ENCODE data around the gene CYP4X1. TPM values are rescaled to one million over a fixed set of nuclear protein-coding genes. Genes with fewer than 3 reads are reported as not detected.
"Not testable (repeated sequence)": the region's sequence is repeated elsewhere in the genome, so short reads cannot be mapped to it uniquely, and the experiment has no call there.

Gene CYP4X1
- polyA plus RNA-seq, 5 donors, result 4.7 to 6.2 (median 5.1) TPM

- not testable (repeated sequence) for DNase-seq
These were observed 45.6 kb downstream of the CYP4X1 start for GRCh38 chr1:47069080-47069479.

DNA sequence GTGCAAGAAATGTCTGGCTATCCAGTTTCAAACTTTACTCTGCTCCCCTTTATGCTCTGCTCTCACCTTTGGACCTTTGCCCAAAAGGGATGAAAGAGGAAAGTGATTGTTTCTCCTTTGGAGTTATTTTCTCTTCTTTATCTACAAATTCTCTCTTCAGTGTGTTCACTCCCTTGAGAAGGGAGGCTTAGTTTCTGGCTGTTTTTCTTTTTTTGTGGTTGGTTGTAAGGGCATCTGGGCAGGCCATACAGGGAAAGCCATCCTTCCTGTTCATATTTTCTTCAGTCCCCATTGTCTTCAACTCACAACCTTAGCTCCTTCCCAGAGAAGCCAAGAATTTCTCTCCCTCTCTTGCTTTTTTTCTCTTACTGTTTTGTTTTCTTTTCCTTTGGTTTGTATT, 46.0 kb downstream of the CYP4X1 start:
- not testable (repeated sequence) for DNase-seq

GRCh38 chr1:47089356-47089755, 65.9 kb downstream of the CYP4X1 start:
- not testable (repeated sequence) for DNase-seq

DNA sequence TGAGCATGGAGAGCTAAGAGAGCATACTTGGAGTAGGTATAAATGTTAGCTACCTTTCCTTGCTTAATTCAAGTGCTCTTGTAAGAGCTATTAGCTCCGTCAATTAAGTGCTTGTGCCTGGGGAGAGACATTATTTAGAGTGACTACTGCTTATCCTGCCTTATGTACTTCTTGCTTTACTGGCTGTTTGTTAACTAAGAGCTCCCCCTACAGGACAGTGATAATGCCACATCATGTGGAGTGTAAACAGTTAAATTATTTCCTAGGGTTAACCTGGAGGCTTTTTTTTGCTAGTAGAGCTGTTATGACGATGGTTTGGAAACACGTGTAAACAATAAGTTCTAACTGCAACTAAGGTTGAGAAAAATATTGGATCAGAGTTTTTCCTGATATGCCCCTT, 68.0 kb downstream of the CYP4X1 start:
- DNase-seq, result not testable (repeated sequence)

Other genes with a start within 250 kb of the CYP4X1 start
- 1 to 10 TPM; 1.4 to 3.9 (median 2.0) TPM for gene CYP4B1, start 224.6 kb upstream of the CYP4X1 start, polyA plus RNA-seq (ENCODE audit: insufficient read depth in 1 of 5, insufficient read length in 5 of 5, low replicate concordance in 1 of 5)
- gene CYP4A11, start 82.2 kb upstream of the CYP4X1 start, polyA plus RNA-seq (ENCODE audit: insufficient read depth in 1 of 5, insufficient read length in 5 of 5, low replicate concordance in 1 of 5), result 1 to 10 TPM in 1 of 5 donors, under 1 TPM in 3, not detected in 1; 0.08 to 2.4 (median 0.25) TPM
- under 1 TPM; 0.19 to 0.55 (median 0.35) TPM for gene CYP4Z1, start 43.6 kb downstream of the CYP4X1 start, polyA plus RNA-seq (ENCODE audit: insufficient read depth in 1 of 5, insufficient read length in 5 of 5, low replicate concordance in 1 of 5)
- under 1 TPM in 4 of 5 donors, not detected in 1; 0.09 to 0.27 (median 0.11) TPM for gene CYP4A22, start 113.8 kb downstream of the CYP4X1 start, polyA plus RNA-seq (ENCODE audit: insufficient read depth in 1 of 5, insufficient read length in 5 of 5, low replicate concordance in 1 of 5)
- gene PDZK1IP1, start 166.4 kb downstream of the CYP4X1 start, polyA plus RNA-seq (ENCODE audit: insufficient read depth in 1 of 5, insufficient read length in 5 of 5, low replicate concordance in 1 of 5), result 1 to 10 TPM in 4 of 5 donors, under 1 TPM in 1; 0.44 to 1.7 (median 1.2) TPM
- 10 to 100 TPM in 1 of 5 donors, 1 to 10 TPM in 4; 8.2 to 11.9 (median 8.8) TPM for gene TAL1, start 208.6 kb downstream of the CYP4X1 start, polyA plus RNA-seq (ENCODE audit: insufficient read depth in 1 of 5, insufficient read length in 5 of 5, low replicate concordance in 1 of 5)